NCI-H345 (cell line): ENCODE measurements around the gene CDON.
A peak's percentile ranks its signal among the peaks of the same experiment; 100 is the strongest.
"Not testable (repeated sequence)": the region's sequence is repeated elsewhere in the genome, so short reads cannot be mapped to it uniquely, and the experiment has no call there.

Experiments used
- DNase-seq: peaks from one replicate; lab custom pipeline; 2025; lab: John Stamatoyannopoulos, UW

Gene CDON

DNA sequence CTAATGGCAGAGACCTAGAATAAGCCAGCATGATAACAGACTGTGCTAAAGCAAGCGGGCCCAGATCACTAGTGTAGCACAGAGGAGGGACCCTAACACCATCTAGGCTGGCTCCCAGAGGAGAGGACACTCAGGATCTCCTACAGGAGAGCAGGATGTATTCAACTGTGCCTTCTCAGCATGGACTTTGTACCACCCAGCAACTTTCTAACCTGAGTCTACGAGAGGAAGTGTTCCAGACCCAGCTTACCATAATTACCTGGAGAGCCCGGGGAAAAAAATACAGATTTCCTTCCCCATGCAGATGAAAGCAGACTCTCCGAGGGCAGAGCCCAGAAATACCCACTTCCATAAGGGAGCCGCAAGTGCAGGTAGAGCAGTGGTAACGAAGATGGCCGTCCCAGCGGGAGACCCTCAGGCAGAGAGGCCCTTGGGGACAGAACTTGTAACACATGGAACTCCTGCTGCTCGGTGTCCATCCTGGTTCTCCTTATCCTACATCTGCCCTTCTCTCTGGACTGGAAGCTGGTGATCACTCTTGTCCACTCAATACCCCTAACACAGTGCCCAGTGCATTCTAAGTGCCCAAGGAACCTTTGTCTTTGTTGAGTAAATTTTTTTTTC lies 138.2 kb downstream of the CDON start:
- DNase-seq: no peak

GRCh38 chr11:125923633-125924032 lies 139.0 kb downstream of the CDON start:
- no peak for DNase-seq

- DNase-seq: peak; percentile 72
These were observed 139.6 kb downstream of the CDON start for GRCh38 chr11:125923012-125923579.

DNA sequence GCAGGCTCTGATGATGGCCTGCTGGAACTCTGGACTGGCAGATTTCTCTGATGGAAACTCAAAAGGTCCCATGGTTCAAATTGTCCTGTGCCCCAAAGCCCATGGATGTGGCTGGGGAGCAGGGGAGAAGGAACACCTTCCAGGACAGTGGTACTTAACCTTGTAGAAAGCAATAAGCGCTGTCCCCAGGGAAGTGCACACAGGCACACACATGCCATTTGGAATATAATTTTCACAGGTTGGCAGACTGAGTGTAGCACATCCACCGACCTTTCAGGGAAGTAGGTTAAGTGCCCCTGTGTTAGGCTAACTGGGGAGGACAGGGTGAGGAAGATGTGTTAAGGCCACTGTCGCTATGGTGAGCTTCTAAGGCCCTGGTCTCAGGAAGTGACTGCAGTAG lies 140.5 kb downstream of the CDON start:
- DNase-seq: no peak

- no peak for DNase-seq
These were observed 141.6 kb downstream of the CDON start for GRCh38 chr11:125921042-125921441.

GRCh38 chr11:125918140-125918840 lies 144.4 kb downstream of the CDON start:
- DNase-seq: no peak

GRCh38 chr11:125916683-125917347 lies 145.9 kb downstream of the CDON start:
- no peak for DNase-seq

- not testable (repeated sequence) for DNase-seq
These were observed 148.1 kb downstream of the CDON start for GRCh38 chr11:125914601-125915000.

DNA sequence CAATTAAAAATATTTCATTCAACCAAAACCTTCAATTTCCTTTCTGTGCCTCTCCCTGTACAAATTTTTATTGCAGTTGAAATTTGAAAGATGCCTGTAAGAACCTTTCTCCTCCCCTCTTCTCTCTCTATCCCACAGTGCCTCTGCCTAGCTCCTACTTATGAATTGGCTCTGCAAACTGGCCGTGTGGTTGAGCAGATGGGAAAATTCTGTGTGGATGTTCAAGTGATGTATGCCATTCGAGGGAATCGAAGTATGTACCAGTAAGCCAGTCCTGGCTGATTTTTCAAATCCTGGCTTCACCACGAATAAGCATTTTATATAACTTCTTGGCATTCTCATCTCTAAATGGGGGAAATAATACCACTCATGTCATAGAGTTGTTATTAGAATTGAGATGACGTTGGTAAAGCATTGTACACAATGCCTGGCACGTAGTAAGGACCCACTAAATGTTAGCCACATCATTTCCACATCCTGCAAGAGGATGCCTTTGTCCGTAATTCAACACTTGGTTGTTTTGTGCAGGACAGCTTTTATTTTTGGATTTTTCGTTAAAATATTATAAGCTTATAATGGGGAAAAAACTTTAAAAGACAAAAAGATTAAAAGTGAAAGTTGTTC lies 152.3 kb downstream of the CDON start:
- no peak for DNase-seq
